Neural cell (in vitro differentiated cells): ENCODE measurements around the gene NDST1. TPM values are rescaled to one million over a fixed set of nuclear protein-coding genes. Genes with fewer than 3 reads are reported as not detected.

Experiments
- H2AFZ ChIP-seq: fragments of 200-600, 300-800 bp; sonication (generic), shearing (Covaris generic); 2 replicates; pipeline ENCODE4 v1.6.0; 2014; ENCODE audit warnings: low read depth, mild to moderate bottlenecking, antibody characterized with exemption, low read length, moderate library complexity
- H3F3A ChIP-seq: fragments of 200-600 bp; shearing (Covaris generic); 2 replicates; pipeline ENCODE4 v1.6.1; 2016; ENCODE audit warnings: mild to moderate bottlenecking, moderate library complexity, mixed read lengths, antibody characterized with exemption, low read length; ENCODE audit not compliant: insufficient read depth, poor library complexity, severe bottlenecking
- H3K27ac ChIP-seq: fragments of 200-600, 300-800 bp; sonication (generic), shearing (Covaris generic); 2 replicates; pipeline ENCODE4 v1.5.1; 2014; ENCODE audit warnings: mild to moderate bottlenecking, low read length, moderate library complexity
- H3K27me3 ChIP-seq: fragments of 300-800, 200-600 bp; sonication (generic), shearing (Covaris generic); 2 replicates; pipeline ENCODE4 v1.6.0; 2014; ENCODE audit warnings: mild to moderate bottlenecking, low read depth, low read length, moderate library complexity; ENCODE audit not compliant: insufficient read depth
- H3K36me3 ChIP-seq: fragments of 300-800, 200-600 bp; sonication (generic), shearing (Covaris generic); 2 replicates; pipeline ENCODE4 v1.5.1; 2014; ENCODE audit warnings: mild to moderate bottlenecking, antibody characterized with exemption, low read length, moderate library complexity; ENCODE audit not compliant: insufficient read depth
- H3K4me2 ChIP-seq: fragments of 300-800, 200-600 bp; sonication (generic), shearing (Covaris generic); 2 replicates; pipeline ENCODE4 v1.6.0; 2014; ENCODE audit warnings: mild to moderate bottlenecking, low read length
- H3K4me3 ChIP-seq: fragments of 300-800, 200-600 bp; sonication (generic), shearing (Covaris generic); 2 replicates; pipeline ENCODE4 v1.5.1; 2014; ENCODE audit warnings: mild to moderate bottlenecking, low read length, moderate library complexity
- H3K79me2 ChIP-seq: fragments of 200-600 bp; shearing (Covaris generic); replicated peaks from 2 replicates; pipeline ENCODE4 v1.6.0; 2014; ENCODE audit warnings: mild to moderate bottlenecking, low read length, moderate library complexity; ENCODE audit not compliant: insufficient read depth
- H3K9ac ChIP-seq: fragments of 300-800, 200-600 bp; sonication (generic), shearing (Covaris generic); 2 replicates; pipeline ENCODE4 v1.6.1; 2016; ENCODE audit warnings: mild to moderate bottlenecking, low read length, mixed read lengths
- H3K9me2 ChIP-seq: fragments of 200-600 bp; shearing (Covaris generic); 2 replicates; pipeline ENCODE4 v1.6.1; 2016; ENCODE audit warnings: mild to moderate bottlenecking, low read length, mixed read lengths; ENCODE audit not compliant: insufficient read depth
- H3K9me3 ChIP-seq: fragments of 200-600, 300-800 bp; sonication (generic), shearing (Covaris generic); 2 replicates; pipeline ENCODE4 v1.6.1; 2016; ENCODE audit warnings: mild to moderate bottlenecking, mixed run types, low read length, moderate library complexity, mixed read lengths
- H4K20me1 ChIP-seq: fragments of 200-600 bp; shearing (Covaris generic); 2 replicates; pipeline ENCODE4 v1.6.1; 2016; ENCODE audit warnings: mild to moderate bottlenecking, mixed run types; ENCODE audit not compliant: insufficient read depth
- EP300 ChIP-seq: fragments of 450-650 bp; conservative IDR thresholded peaks from 2 replicates; pipeline ENCODE4 v1.6.1; 2014; ENCODE audit warnings: antibody characterized with exemption, mild to moderate bottlenecking, moderate library complexity; ENCODE audit not compliant: poor library complexity, severe bottlenecking
- EZH2 ChIP-seq: fragments of 200-600, 300-800 bp; shearing (Covaris generic), sonication (generic); IDR thresholded peaks from 2 replicates; pipeline ENCODE4 v1.6.1; 2014; ENCODE audit warnings: antibody characterized with exemption, low read length, borderline replicate concordance, mild to moderate bottlenecking; ENCODE audit not compliant: insufficient read depth, poor library complexity, severe bottlenecking
- MXI1 ChIP-seq: fragments of 450-650 bp; conservative IDR thresholded peaks from 2 replicates; pipeline ENCODE4 v1.6.1; 2014; ENCODE audit warnings: antibody characterized with exemption, mild to moderate bottlenecking; ENCODE audit not compliant: poor library complexity, severe bottlenecking
- POLR2AphosphoS5 ChIP-seq: IDR thresholded peaks from 2 replicates; pipeline ENCODE4 v1.6.1; 2012
- RAD21 ChIP-seq: fragments of 450-650 bp; conservative IDR thresholded peaks from 2 replicates; pipeline ENCODE4 v1.6.1; 2014; ENCODE audit warnings: antibody characterized with exemption, mild to moderate bottlenecking, moderate library complexity
- SMC3 ChIP-seq: fragments of 450-650 bp; conservative IDR thresholded peaks from 2 replicates; pipeline ENCODE4 v1.6.1; 2014; ENCODE audit warnings: antibody characterized with exemption, mild to moderate bottlenecking, moderate library complexity; ENCODE audit not compliant: poor library complexity
- TAF1 ChIP-seq: IDR thresholded peaks from 2 replicates; pipeline ENCODE4 v1.6.1; 2012; ENCODE audit warnings: low read depth
- polyA plus RNA-seq: library from polyadenylated mRNA; depleted of rRNA; stranded (reverse); fragments of >200 nt; gene quantifications from 2 replicates; pipeline ENCODE4 v1.2.3, GENCODE V29; 2014
- TF ChIP-seq, protein P1 (sequence below): IDR thresholded peaks from 2 replicates; pipeline ENCODE4 v1.6.1; 2012; ENCODE audit warnings: borderline replicate concordance
- TF ChIP-seq, protein P2 (sequence below): fragments of 450-650 bp; IDR thresholded peaks from 2 replicates; pipeline ENCODE4 v1.5.1; 2014; ENCODE audit warnings: antibody characterized with exemption, mild to moderate bottlenecking, moderate library complexity; ENCODE audit not compliant: poor library complexity, severe bottlenecking

Gene NDST1
- polyA plus RNA-seq, 1 donor from 2014 or later, result 15.6 TPM

DNA sequence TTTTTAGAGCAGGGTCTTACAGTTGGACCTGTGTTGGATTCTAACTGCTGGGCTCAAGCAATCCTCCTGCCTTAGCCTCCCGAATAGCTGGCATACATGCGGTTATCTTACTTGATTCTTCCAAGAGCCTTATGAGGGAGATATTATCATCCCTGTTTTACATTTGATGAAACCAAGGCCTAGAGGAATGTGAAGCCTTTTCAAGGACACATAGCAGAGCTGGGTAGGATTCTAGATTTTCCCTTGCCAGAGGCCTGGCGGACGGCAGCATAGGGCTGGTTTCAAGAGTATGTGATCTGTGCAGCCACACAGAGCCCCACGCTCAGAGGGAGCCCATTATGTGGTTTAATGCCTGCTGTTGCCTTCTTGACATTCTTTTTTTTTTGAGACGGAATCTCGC, 24.2 kb downstream of the NDST1 start:
- H2AFZ ChIP-seq, result no peak overlapping the region
- H3K9me3 ChIP-seq, result no peaks in the 10 kb centered on the region
- H3K9me2 ChIP-seq, result no peaks in the 10 kb centered on the region
- H3K27ac ChIP-seq, result no peak overlapping the region
- no peaks in the 10 kb centered on the region for H4K20me1 ChIP-seq
- no peaks in the 10 kb centered on the region for H3F3A ChIP-seq
- no peak overlapping the region for H3K4me2 ChIP-seq
- H3K4me3 ChIP-seq, result no peak overlapping the region
- no peaks in the 10 kb centered on the region for H3K36me3 ChIP-seq
- no peak overlapping the region for H3K9ac ChIP-seq
- TF ChIP-seq, protein P1, sequence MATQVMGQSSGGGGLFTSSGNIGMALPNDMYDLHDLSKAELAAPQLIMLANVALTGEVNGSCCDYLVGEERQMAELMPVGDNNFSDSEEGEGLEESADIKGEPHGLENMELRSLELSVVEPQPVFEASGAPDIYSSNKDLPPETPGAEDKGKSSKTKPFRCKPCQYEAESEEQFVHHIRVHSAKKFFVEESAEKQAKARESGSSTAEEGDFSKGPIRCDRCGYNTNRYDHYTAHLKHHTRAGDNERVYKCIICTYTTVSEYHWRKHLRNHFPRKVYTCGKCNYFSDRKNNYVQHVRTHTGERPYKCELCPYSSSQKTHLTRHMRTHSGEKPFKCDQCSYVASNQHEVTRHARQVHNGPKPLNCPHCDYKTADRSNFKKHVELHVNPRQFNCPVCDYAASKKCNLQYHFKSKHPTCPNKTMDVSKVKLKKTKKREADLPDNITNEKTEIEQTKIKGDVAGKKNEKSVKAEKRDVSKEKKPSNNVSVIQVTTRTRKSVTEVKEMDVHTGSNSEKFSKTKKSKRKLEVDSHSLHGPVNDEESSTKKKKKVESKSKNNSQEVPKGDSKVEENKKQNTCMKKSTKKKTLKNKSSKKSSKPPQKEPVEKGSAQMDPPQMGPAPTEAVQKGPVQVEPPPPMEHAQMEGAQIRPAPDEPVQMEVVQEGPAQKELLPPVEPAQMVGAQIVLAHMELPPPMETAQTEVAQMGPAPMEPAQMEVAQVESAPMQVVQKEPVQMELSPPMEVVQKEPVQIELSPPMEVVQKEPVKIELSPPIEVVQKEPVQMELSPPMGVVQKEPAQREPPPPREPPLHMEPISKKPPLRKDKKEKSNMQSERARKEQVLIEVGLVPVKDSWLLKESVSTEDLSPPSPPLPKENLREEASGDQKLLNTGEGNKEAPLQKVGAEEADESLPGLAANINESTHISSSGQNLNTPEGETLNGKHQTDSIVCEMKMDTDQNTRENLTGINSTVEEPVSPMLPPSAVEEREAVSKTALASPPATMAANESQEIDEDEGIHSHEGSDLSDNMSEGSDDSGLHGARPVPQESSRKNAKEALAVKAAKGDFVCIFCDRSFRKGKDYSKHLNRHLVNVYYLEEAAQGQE, result no peak
- TF ChIP-seq POLR2AphosphoS5 (no peak), EP300 (no peak), MXI1 (no peak), SMC3 (no peak), TAF1 (no peak), RAD21 (no peak), EZH2 (no peak)
- TF ChIP-seq, protein P2, sequence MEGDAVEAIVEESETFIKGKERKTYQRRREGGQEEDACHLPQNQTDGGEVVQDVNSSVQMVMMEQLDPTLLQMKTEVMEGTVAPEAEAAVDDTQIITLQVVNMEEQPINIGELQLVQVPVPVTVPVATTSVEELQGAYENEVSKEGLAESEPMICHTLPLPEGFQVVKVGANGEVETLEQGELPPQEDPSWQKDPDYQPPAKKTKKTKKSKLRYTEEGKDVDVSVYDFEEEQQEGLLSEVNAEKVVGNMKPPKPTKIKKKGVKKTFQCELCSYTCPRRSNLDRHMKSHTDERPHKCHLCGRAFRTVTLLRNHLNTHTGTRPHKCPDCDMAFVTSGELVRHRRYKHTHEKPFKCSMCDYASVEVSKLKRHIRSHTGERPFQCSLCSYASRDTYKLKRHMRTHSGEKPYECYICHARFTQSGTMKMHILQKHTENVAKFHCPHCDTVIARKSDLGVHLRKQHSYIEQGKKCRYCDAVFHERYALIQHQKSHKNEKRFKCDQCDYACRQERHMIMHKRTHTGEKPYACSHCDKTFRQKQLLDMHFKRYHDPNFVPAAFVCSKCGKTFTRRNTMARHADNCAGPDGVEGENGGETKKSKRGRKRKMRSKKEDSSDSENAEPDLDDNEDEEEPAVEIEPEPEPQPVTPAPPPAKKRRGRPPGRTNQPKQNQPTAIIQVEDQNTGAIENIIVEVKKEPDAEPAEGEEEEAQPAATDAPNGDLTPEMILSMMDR, result no peak
- no peaks in the 10 kb centered on the region for H3K27me3 ChIP-seq
- H3K79me2 ChIP-seq, result peaks cover 4% of the 10 kb centered on the region

DNA sequence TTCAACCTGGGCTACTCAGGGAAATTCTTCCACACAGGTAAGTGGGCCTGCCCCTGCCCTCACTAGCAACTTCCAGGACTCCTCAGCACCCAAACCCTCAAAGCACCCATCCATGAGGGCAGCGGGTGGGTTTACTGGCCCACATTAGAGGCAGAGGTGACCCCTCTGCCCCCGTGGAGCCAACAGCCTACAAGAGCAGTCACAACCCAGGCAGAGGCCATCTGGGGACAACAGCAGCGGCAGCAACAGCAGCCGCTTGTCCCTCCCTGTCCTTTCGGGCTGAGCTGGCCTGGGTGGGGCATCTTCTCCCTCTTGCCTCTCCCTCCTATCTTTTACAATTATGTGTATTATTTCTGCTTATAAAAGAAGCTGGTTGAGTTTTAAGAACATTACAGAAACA, 25.1 kb downstream of the NDST1 start:
- H3K36me3 ChIP-seq, result no peaks in the 10 kb centered on the region
- no peaks in the 10 kb centered on the region for H3K9me3 ChIP-seq
- no peak overlapping the region for H3K9ac ChIP-seq
- no peaks in the 10 kb centered on the region for H3K27me3 ChIP-seq
- H3K4me2 ChIP-seq, result no peak overlapping the region
- TF ChIP-seq EZH2 (no peak), POLR2AphosphoS5 (no peak), SMC3 (no peak), RAD21 (no peak), TAF1 (no peak)
- H4K20me1 ChIP-seq, result no peaks in the 10 kb centered on the region
- H2AFZ ChIP-seq, result no peak overlapping the region
- H3K79me2 ChIP-seq, result no peaks in the 10 kb centered on the region
- no peaks in the 10 kb centered on the region for H3F3A ChIP-seq
- no peaks in the 10 kb centered on the region for H3K9me2 ChIP-seq
- H3K4me3 ChIP-seq, result no peak overlapping the region
- H3K27ac ChIP-seq, result no peak overlapping the region
